HG02973 (cell line): Measurements from ENCODE around the gene SLC25A51.

ENCODE experiments used
- ATAC-seq: cut with Tn5 transposase; IDR thresholded peaks from one replicate; pipeline ENCODE4 v1.9.1; 2021; ENCODE audit warnings: moderate library complexity; ENCODE audit not compliant: unreplicated experiment

SLC25A51 gene

DNA sequence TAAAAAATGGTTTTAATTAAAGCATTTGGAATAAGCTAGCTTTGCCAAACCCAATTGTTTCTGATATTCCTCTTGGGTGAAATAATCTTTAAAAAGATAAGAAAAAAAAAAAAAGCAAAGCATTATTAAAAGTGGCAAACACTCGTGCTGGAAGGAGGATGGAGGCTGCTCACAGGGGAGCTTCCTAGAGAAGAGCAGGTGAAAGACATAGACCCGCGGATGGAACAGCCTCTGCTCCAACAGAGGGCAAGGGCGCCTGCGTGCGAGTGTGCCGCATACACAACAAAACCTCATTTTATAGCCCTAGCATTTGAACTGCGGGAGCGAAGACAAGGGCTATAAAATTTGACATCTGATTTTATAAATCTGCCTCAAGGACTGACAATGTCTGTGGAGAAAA lies 33.4 kb upstream of the SLC25A51 start:
- ATAC-seq: no peak

DNA sequence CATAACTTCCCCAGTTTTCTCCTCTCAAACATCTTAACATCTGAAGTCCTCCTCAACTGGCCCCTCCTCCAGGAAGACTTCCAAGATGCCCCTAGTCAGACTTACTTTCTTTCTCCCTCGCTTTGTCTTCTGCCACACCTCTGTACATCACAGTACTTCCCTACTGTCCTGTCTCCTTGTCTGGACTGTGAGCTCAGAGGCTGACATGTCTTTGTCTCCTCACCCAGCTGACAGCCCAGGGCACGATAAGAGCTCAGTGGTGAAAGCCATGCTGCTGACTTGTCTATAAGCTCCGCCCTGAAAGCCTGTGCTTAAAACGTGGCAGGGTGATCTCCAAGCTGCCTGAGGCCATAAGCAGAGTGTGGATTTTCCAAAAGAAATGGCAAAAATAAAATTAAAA lies 33.0 kb upstream of the SLC25A51 start:
- no peak for ATAC-seq

DNA sequence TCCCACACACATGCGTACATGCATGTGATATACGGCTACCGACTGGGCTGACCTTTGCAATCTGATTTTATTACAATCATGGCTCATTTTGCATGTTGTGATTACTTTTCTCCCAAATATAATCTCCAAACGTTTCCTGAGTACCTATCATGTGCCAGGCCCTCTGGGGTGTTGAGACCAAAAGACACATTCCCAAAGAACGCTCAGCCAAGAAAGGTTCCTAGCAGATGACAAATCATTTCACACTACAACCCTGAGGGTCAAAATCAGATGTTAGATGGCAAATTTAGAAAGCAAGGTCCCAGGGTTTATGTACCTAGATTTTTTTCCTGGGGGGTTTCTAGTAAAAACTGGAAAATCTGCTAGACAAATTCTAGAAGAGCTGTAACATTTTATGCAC lies 32.4 kb upstream of the SLC25A51 start:
- no peak for ATAC-seq

DNA sequence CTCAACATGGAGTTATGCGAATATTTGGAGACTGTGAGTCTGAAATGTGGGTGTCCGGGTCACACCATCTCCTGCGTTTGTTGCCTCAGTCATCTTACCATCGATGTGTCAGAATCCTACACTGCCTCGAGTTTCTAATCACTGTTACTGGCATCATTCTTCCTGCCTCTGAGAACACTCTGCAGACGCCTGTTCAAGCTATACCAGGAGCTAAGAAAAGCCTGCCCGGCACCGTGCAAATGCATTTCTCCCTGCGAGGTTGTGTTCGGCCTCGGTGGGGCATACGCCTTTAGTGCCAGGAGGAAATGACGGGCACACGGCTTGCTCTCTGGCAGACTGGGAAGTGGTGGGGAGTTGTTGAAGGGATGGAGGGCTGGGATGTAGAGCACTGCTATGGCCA lies 31.2 kb upstream of the SLC25A51 start:
- ATAC-seq: no peak

DNA sequence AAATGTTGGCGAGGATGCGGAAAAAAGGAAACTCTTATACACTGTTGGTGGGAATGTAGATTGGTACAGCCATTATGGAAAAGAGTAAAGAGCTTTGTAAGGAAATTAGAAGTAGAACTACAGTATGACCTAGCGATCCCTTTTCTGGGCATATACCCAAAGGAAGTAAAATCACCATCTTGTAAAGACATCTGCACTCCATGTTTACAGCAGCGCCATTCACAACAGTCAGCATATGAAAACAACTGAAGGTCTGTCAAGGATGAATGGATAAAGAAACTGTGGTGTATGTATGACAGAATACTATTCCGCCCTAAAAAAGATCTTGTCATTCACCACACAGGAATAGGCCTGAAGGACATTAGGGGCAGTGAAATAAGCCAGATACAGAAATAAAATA lies 27.7 kb upstream of the SLC25A51 start:
- no peak for ATAC-seq

DNA sequence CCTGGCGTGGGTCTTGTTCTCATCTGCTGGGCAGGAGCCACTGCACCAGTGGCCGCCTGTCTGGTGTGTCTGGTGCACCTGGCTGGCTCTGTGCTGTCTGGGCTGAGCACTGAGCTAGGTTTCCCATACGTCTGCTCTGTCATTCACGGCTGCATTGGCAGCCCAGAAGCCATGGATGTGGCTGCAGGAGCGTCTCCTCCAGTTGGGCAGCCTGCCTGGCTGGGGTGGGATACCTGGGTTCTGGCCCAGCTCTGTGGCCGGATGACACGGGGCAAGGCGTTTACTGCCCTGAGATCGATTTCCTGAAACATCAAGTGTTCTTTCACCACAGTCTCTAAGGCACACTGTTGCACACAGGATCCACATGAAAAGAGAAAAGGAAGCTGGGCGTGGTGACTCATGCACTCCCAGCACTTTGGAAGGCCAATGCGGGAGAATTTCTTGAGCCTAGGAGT lies 25.5 kb upstream of the SLC25A51 start:
- ATAC-seq: no peak

DNA sequence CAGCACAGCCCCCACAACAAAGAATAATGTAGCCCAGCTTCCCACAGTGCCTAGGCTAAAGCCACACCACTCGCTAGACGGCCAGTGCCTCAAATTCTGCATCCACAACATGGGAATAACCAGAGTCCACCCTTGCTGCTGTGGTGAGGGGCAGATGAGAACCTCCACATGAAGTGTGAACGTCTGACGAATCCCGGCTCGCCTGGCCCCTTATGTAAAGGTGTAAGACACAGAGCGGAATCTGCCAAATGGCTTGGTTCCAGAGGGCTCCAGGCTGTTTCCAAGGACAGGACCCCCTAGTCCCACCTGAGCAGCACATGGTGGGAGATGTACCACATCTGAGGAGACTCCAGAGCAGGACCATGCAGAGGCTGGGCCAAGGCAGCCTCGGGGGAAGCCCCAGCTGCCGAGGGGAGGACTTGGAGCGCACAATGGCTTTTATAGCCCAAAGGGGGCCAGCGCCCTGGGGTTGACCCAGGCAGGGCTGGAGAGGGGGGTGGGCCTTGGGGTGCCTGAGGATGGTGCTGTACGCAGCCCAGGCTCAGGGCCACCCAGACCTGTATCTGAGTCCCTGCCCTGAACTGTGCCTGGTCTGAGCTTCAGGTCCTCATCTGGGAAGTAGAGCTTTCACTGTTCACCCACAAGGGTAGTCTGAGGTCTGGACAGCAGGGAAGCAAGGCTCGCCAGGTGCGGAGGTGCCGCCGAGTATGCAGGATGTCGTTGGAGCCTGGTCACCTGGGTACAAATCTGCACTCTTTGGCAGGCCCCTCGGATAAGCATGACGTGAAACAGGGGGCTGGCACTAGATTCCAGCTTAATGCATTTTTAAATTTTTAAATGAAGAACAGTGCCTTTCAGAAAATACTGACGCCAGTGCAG lies 24.9 kb upstream of the SLC25A51 start:
- ATAC-seq: no peak

DNA sequence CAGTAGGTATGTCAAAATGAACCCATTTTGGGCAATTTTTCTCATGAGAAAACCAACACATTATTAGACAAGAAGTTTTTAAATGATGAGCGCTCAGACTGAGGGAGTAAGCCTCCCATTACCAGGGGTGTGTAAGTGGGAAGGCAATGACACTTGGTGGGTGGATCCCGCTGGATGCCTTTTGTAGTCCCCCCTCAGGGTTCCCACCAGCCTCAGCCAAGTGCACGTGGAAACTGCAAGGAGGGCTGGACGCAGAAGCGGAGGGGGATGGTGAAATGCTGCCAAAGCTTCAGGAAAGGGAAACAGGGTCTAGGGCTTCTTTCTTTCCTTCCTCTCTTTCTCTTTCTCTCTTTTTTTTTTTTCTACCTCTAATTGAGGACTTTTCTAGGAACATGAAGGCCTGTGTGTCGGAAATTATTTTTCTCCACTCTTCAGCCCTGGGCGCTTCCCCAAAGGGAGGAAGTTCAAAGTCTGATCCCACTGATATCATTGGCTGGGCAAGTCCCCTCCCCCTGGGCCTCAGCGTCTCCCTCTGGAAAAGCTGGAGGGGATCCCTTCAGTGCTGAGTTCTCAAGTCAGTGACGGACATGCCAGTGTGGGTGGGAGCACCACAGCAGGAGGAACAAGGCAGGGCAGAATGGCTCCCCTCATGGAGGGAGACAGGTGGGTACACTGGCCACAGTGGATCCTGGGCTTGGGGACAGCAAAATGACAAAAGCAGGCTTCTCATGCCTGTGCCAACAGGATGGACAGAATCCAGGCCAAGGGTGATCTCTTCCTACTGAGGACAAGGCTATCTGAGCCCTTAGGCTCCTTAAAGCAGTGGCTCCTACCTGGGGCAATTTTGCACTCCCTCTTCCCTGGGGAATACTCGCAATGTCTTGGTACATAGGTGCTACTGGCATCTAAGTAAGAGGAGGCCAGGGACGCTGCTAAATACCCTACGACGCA lies 23.9 kb upstream of the SLC25A51 start:
- no peak for ATAC-seq

DNA sequence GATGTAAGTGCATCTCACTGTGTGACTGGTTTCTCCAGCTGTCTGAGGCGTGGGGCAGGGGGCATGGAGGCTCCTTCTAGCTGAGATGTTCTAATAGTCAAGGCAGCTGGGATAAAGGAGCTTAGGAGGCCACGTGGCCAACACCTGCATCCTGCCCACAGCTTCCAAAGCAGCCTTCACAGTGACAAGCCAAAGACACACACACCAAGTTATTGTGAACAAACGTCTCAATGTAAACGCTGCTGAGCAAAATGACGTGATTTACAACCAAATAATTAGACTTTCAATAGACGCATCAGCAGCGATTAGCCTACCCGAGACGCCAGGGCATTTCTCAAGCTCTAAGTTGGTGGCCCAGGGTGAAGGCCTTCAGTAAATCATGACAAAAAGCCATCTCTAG lies 23.2 kb upstream of the SLC25A51 start:
- ATAC-seq: no peak

DNA sequence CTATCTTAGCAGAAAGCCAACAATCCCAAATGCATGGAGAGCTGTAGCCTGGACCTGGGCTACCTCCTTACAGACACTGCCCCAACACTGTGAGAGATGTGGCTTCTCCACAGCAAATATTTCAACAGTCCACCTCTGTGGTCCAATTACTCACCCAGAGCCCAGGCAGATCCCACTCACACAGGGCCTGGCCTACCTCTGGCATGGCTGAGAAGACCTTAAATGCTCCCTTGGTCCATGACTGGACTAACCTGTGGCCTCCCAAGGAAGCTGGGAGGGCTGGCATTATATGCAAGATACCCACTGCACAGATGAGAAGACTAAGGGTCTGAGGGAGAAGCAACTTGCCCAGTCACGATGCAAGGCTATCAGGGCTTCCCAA lies 22.8 kb upstream of the SLC25A51 start:
- no peak for ATAC-seq

DNA sequence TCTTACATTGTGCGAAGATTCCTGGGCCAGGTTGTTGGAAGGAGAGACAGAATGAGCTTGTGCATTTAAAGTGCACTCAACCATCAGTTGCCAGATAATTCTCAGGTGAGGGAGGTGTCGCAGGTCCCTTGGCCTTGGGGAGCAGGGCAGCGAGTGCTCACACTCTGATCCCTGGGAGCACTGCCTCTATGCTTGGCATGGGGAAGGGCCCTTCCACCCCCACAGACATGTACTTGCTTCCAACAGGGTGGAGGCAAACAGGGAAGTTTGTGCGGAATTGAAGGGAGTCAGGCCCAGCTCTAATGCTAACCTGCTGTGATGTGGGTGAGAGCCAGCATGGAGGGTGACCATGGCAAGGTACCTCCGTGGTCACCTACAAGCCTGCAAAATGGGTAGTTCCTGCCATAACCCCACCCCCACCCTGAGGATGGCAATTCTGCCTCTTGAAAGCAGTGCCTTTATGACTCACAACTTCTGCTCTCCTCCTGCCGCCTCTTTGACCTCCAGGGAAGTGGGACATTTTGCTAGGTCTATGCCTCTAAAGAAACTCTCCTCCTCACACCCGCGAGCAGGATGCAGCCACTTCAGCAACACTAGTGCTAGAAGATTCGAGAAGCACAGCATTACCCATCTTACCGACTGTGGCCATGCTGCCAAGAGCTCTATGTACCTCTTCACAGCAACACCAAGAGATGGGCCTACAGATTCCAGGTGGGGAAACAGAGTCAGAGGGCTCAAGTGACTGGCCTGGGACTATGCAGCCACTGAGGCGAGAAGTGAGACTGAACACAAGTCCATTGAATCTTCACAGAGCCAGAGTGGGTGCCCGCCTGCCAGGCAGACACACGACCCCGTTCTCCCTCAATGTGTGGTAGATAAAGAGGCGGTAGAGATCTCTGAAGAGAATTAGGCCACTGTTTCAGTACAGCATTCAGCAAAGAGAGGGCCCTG lies 22.1 kb upstream of the SLC25A51 start:
- no peak for ATAC-seq

DNA sequence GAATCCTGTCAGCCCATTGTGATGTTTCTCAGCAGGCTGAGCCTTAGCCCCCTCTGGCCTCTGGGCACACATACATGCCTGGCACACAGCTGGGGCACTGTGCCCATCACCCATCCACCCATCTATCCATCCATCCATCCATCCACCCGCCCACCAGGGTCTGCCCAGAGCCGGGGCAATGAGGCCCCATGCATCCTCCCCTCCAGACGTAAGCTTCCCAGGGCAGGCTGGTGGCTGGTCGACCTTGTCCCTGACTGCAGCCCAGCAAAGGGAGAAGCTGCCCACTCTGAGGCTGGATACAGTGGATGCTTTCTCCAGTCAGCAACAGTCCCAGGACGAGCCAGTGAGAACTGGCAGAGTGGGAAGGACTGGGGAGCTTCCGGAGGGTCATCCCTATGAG lies 21.1 kb upstream of the SLC25A51 start:
- ATAC-seq: no peak

DNA sequence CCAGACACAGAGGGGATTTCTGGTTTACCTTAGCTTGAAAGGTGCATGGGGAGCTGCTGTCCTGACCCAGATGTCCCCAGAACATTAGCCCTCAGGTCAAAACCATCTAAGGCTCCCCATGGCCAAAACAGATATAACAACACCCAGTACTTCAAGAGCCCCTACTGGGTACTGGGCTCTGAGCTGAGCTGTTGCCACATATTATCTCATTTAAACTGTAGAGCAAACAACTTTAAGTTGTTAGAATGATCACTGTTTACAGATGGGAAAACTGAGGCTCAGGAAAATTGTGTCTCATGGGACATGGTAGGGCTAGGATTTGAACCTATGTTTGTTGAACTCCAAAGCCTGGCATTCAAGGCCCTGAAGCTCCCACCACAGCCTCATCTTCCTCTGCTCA lies 20.6 kb upstream of the SLC25A51 start:
- ATAC-seq: no peak

DNA sequence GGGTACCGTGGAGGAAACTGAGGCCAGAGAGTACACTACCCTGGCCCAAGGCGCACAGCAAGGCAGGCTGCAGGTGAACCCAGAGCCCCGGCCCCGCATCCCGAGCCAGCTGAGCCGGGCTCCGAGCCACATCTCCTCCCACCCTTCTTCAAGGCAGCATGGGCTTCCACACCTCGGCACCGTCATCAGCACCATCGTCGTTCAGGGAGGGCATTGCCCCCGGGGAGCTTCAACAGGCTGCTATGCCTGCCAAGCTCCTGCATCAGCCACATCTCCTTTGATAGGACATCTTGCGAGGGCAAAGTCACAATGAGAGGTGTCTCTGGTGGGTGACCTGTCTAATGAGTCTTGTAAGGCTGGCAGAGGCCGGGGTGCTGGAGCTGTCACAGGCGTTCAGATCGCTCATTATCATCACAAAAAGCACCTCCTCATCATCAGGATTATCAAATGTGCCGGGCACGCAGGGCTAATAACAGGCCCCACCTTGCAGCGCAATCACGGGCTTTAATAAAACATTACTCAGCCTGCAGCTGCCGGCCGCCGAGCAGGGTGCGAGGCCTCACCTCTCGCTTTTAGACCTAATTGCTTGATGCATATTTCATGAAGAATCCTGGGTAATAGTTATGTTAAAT lies 20.0 kb upstream of the SLC25A51 start:
- no peak for ATAC-seq

DNA sequence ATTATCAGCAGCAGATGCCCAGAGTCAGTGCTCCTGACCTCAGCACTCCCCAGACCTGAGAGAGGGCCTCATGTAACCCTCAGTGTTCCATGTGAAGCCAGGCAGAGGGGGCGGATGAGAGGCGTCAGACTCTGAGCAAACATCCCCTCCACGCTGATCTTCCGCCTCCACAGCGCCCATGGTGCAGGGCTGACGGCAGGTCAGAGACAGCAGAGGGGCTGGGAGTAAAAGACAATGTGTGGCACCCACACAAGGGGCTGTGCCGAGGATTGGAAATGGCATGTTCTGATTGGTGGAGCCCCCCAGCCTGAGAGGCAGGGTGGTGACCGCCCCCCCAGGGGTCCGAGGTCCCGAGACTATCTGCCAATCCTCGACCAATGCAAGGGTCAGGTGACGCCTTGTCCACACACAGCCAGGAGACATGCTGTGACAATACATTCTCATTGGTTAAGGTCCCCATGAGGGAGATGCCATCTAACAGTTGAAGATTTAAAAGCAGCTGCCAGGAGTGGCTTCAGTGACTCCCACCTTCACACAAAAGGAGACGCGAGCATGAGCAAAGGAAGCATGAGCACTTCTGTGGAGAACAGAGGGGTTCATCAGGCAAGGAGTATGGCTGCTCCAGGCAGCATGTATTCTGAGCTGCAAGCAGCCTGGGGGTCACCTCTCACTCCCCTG lies 19.3 kb upstream of the SLC25A51 start:
- no peak for ATAC-seq

DNA sequence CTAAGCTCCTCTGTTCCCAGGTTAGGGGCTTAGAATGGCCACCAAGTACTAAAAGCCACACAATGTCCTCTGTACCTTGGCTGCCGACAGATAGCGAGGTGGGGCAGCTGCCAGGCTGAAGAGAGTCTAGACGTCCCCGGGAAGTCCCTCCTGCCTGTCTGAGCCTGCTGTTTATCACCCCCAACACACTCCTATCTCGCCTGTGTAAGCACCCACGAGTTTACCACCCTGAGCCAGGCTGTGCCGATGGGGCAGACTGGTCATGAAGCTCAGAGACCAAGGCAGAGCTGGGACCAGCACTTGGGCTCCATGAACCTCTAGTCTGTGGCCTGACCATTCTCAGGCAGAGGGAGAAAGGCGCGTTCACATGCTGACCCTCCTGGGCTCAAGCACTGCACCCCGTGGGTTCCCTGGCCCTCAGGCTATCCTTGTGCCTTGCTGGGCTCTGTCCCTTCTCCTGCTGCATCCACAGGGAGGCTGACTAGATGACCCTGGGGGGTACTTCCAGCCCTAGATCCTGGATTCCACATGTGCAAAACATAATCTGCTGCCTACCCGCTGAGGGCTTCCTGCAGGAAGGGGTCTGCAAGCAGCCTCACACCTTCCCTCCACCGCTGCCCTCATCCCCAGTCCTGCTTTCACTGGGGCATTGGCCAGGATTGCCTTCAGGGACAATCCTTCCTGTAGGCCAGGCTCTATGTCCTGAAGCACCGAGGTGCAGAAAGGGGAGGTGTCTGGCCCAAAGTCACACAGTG lies 18.6 kb upstream of the SLC25A51 start:
- no peak for ATAC-seq

DNA sequence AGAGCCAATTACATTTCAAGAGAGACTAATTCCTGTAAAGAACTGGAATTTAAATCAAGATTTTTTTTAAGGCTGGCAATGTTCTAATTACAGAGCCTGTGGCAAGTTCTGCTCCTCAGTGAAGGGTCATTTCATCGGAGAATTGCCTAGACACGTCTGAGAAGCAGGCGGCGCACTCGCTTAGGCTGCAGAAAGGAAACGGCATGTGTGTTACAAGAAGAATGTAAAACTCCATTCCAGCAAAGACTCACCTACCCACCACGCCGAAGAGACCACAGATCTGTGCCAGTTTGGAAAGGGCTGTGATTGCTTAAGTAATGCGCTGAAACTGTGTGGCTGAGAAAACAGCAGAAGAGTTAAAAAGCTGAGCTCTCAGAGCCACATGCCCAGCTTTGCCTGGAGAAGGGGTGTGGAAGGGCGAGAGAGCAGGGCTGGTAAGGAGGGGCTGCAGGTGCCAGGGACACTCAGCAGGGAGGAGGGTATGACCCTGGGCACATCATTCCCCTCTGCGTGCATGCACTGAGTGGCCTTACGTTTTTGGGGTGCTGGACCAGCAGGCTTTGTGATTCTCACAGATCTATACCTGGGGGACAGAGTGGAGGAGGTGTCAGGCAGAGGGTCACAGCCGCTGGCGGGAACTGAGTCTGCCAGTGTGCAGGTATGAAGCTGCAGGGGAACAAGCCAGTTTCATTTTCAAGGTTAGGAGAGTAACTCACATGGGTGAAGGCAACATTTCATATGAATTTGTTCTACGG lies 17.8 kb upstream of the SLC25A51 start:
- no peak for ATAC-seq

DNA sequence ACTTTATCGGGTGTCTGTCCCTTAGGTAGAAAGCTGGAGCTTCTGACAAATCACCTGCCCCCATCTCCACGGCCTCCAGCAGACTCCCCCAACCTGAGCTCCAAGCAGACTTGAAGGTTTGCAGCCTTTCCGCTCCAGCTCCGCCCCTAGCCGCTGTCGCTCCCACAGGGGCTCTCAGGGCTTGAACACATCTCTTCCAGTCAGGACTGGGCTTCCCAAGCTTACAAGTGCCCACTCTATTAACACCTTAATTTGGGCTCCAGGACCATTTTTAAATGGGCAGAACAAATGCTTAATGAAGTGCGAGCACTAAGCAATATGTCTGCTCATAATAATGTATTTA lies 17.2 kb upstream of the SLC25A51 start:
- no peak for ATAC-seq
